Activated CD4-positive, CD25-positive, alpha-beta regulatory T cell treated with anti-CD3 and anti-CD28 coated beads, Interleukin-2, amount 50 U/mL, for 24 hours (primary cell): ENCODE data around the gene RPS6KC1.
"Not testable (repeated sequence)": the region's sequence is repeated elsewhere in the genome, so short reads cannot be mapped to it uniquely, and the experiment has no call there.

Experiments used
- ATAC-seq, 2 donors: fragments of 150-1000 bp; cut with Tn5 transposase; one replicate each; pipeline ENCODE4 v1.10.0; 2021; ENCODE audit warnings: mild to moderate bottlenecking in 1 of 2, moderate library complexity in 1 of 2

Gene RPS6KC1

DNA sequence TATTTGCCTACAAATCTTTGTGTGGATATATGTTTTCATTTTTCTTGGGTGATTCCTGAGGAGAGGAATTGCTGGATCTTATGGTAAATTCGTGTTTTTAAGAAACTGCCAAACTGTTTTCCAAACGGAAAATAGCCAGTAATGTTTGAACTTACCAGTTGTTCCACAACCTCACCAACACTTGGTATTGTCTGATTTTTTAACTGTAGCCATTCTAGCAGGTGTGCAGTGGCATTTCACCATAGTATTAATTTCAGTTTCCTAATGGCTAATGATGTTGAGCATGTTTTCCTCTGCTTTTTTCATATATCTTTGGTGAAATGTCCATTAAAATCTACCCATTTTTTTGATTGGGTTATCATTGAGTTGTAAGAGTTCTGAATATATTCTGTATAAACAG lies 56.6 kb downstream of the RPS6KC1 start:
- ATAC-seq = no peak

DNA sequence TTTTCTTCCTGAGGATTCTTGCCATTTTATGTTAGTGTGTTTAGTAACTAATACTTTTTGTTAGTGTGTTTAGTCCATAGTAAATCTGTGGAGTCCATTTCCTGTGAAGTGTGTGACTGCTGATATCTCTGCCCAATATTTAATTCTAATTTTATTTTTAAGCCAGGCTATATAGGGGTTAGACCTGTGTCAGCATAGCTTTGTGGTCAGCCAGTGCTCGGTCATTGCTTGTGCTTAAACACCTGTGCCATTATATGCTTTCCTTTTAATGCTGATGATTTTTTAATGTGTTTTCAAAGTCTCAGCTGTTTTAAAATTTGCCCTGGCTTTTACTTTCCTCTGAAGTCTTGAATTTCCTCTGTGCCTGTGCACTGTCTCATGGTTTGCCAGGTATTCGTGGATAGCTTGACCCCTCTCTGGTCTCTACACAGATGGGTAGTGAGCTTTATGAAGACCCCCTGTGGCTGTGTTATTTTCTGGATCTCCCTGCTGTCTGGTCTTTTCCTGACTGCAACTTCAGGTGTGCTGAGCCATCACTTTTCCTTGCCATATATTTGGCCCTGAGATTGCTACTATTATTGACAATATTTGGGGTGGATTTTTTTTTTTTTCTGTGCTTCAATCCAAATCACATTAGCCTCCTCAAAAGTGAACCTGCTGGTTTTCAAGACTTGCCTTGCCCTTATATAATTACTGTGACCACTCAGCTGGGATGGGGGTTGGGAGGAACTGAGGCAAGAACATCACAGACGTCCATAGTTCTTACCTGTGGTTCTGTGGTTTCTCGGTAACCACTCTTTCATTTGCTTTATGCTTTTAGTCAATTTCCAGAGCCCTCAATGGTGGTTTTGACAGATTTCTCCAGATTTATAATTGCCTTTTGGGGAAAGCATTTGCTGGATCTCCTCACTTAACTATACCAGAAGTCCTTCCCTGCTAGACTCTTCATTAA lies 59.6 kb downstream of the RPS6KC1 start:
- ATAC-seq = no peak

DNA sequence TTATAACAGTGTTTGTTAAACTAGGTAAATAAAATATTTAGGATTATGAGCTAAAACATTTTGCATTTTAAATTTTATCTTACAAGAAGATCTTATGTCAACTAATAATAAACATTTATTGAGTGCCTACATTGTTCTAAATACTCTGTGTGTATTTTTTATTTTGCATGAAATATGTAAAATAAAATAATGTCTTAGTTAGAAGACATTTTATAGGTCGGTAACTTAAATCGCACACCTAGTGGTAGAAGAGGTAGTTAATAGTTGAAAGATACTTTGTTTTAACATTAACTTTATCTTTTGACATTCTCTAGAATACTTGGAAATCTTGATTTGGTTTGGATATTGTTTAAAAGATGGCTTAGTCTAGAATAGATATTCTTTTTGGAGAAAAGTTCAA lies 60.5 kb downstream of the RPS6KC1 start:
- ATAC-seq = no peak

DNA sequence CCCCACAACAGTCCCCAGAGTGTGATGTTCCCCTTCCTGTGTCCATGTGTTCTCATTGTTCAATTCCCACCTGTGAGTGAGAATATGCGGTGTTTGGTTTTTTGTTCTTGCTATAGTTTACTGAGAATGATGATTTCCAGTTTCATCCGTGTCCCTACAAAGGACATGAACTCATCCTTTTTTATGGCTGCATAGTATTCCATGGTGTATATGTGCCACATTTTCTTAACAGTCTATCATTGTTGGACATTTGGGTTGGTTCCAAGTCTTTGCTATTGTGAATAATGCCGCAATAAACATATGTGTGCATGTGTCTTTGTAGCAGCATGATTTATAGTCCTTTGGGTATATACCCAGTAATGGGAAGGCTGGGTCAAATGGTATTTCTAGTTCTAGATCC lies 61.7 kb downstream of the RPS6KC1 start:
- not testable (repeated sequence) for ATAC-seq

DNA sequence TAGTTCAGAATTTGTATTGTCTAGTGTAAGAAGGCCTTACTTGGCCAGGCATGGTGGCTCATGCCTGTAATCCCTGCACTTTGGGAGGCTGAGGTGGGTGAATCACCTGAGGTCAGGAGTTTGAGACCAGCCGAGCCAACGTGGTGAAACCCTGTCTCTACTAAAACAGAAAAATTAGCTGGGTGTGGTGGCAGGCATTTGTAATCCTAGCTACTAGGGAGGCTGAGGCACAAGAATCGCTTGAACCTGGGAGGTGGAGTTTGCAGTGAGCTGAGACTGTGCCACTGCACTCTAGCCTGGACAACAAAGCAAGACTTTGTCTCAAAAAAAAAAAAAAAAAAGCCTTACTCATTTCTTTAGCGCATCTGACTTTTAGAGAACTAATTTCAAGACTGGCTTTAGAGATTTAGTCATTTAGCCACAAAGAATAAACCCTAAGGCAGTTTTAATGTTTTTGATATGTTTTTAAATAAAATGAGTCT lies 66.7 kb downstream of the RPS6KC1 start:
- ATAC-seq = peak; percentile 21 to 68

DNA sequence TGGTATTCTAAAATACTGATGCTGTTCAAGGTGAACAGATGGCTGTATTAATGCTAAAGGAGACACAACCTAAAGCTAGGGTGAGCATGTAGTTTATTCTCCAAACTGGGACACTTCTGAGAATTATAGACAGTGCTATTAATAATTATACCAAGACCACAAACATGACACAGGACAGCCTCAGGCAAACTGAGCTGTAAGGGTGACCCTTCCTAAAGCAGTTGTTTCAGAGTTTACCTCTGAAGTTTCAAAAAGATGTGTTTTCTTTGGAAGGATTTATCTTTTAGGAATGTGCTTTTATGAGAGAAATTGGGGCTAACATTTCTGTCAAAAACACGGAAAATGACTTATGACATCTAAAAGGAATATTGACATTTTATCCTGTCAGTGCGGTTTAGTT lies 68.8 kb downstream of the RPS6KC1 start:
- ATAC-seq = no peak

DNA sequence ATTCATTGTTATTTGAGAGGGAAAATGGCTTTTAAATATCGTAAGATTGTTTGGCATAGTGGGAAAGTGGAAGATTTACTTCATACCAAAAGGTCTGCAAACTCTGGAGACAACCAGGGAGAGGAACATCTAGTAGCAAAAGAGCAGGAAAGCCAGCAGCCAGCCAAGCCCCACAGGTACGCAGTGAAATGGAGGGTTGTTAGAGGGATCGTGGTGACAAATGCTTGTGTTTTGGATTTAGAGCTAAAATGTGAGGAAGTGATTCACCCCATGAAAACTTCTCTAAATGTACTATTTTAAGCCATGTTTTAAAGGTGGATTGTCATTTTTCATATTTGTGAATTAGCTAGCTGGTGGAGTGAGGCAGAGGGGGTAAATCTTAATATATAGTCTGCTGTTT lies 69.3 kb downstream of the RPS6KC1 start:
- ATAC-seq = no peak

DNA sequence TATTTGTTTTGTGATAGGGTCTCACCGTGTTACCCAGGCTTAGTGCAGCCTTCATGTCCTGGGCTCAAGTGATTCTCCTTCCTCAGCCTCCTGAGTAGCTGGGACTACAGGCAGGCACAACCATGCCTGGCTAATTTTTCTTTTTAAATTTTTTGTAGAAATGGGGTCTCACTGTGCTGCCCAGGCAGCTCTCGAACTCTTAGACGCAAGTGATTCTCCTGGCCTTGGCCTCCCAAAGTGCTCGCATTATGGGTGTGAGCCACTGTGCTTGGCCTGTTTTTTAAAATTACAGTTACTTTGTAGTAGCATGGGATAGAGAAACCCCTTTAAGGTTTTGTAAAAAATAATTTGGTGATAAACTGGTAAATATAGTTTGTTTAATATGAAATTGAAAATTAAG lies 69.9 kb downstream of the RPS6KC1 start:
- ATAC-seq = no peak

DNA sequence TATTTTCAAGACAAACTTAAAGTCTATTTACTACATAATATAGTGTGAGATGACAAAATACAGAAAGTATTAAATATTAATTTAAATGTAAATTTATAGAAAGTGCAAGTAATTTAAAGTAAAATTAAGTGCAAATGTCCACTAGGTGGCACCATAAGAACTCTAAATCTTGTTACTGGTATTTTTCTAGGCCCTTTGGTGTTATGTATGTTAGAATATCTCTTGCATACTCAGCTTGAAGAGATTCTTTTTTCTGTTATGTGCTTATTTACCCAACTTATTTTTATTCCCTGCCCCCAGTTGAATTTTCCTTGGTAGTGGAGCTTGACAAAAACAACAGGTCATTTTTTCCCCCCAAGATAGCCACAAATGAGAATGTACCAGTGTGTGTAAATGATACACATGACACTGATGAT lies 71.5 kb downstream of the RPS6KC1 start:
- no peak for ATAC-seq

DNA sequence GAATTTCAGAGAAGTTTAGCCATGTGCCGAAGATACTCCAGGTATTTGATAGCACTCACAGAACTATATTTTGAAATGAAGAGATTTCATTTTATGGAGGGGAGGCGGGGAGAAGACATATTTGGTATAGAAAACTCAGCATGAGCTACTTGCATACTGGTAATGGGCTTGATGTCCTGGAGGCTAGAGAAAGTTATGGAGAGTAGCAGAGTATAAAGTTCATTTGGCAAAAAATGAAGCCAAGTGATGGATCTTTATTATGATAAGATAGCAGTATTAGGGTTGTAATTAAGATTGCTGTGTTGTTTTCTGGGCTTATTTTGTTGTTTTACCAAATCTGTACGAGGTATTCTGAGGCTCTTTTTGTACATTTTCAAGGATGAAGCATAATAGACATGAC lies 72.0 kb downstream of the RPS6KC1 start:
- no peak for ATAC-seq

DNA sequence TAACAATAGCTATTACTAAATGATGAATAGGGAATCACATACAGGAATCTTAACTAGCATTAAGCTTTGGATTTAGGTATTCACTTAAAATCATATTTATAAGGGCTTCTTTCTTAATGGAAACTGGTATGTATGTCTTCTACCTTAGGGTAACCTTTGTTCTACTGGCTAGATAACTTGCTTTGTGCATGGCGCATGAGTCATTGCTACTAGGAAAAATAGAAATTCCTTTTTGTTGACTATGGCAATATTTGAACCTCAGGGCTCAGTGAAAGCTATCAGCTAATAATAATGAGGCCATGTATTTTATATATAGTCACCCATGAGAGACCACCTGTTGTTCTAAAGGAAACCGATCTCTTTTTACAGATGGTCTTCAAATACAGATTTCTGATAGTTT lies 72.5 kb downstream of the RPS6KC1 start:
- ATAC-seq = no peak

DNA sequence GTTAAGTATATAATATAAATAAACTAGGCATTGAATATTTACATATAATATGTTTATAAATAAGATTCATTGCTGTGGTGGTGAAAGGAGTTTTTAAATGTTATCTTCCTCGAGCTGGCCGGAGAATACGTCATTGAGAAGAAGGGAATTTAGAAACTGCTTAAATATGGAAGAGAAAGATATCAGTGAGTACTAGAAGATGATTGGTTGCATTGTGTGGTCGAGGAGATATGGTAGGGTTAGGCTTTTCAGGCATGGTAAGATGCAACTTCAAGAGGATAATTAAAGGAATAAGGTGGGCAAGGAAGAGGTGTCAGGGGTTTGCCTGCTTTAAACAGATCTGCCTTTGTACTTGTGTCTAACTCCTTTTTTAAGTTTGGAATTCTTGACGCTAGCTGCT lies 73.5 kb downstream of the RPS6KC1 start:
- ATAC-seq = no peak

DNA sequence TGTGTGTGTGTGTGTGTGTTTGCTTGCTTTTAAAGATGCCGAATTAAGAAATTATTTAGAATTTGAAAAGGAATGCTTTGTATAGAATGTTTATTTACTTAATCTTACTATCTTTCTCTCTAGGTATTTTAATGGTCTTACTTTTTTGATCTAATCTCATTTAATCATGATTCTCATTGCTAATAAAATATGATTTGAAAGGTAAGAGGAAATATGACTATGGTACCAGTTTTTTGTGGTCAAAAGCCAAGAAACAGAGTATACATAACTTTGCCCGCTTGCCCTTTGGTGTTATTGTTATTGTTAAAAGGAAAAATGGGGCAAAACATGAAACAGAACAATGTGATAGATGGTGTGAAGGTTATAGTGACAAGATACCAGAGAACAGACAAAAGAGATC lies 74.6 kb downstream of the RPS6KC1 start:
- ATAC-seq = no peak

DNA sequence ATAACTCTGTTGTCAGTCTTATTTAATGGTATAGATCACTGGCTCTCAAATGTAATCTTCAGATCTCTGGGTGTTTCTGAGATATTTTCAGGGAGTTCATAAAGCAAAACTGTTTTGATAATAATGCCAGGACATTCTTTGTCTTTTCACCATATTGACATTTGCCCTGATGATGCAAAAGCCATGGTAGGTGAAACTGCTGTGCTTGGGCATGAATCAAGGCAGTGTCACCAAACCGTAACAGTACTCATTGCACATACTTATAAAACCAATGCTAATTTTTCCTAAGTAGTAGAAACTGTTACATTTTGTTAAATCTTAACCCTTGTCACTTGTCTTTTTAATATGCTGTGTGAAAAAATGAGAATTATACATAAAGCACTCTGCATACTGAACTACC lies 76.0 kb downstream of the RPS6KC1 start:
- ATAC-seq = no peak

DNA sequence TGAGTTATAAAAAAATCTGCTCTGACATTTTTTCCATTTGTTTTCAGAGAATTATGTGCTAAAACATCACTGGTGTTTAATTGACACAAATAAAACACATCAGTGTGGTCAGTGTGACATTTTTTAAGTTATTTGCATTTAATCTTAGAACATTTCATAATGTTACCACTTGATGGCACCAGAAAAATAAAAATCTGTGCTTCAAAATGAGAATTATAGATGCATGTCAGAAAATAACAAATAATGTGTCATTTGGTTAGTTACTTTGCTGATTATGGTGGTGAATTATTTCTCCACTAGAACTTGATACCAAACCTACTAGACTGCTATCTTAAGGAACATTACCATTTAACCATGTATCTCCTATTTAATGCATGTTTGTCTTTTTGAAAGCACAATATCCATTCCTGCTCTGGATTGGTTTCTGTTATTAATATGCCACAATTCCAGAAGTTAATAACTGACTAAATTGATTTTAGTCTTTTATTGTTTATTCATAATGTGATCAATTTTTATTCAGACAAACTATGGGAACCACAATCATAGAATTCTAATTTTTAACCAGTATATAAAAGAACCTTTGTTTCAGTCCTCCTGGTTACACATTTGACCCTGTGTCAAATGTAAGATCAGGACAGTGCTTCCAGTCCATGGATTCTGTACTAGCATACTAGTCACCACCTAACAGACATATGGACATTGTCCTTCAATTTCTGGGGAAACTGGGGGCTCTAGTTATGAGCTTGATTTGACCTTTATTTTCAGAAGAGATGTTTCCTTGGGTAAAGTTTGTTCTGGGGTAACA lies 81.0 kb downstream of the RPS6KC1 start:
- no peak for ATAC-seq

DNA sequence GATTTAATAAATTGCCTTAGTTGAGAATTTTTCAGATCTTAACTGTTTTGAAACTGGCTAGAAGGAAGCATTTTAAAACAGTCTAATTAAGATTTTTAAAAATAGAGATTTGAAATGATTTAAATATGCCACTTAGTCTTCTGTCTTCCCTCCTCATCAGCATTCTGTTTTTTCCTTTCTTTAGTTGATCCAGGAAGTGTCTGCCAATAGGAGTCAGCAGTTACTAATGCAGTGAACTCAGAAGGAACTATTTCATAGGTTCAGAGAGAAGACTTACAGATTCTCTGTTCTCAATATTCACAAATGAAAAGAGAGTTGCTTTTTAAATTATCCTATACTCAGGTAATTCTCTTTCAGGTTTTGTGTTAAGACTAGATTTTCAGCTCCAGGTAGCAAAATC lies 84.5 kb downstream of the RPS6KC1 start:
- no peak for ATAC-seq

DNA sequence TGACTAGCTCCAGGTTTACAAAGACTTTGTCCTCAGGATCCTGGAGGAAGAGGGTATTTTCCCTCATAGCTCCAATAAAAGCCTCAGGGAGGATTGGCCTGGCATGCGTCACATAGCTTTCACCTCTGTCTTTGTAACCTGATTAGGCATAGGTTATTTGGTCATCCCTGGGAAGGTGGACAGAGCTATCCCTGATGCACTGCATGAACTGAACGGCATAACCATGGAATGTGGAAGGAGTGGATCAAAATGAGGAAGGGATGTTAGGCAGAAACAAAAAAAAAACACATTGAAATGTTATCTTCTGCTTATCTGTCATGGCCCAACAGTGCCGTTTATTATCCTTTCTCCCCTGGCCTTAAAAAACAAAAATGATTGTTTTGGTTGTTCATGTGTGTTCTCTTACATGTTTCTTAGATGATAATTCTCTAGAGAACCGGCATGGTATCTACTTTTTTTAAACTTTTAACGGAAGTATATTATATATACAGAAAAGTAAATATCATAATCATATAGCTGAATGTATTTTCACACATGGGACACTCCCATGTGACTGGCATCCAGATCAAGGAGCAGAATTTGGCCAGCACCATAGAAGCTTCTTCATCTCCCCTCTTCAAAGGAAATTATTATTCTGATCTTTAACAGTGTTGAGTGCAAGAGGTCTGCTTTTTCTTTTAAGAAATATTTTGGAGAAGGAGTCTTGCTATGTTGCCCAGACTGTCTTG lies 85.3 kb downstream of the RPS6KC1 start:
- ATAC-seq = no peak

DNA sequence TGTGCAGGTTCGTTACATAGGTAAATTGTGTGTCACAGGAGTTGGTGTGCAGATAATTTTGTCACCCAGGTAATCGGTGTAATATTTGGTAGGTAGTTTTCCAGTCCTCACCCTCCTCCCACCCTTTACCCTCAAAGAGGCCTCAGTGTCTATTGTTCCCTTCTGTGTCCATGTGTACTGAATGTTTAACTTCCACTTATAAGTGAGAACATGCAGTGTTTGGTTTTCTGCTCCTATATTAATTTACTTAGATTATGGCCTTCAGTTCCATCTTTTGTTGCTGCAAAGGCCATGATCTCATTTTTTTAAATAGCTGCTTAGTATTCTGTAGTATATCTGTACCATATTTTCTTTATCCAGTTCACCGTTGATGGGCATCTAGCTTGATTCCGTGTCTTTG lies 87.3 kb downstream of the RPS6KC1 start:
- ATAC-seq = no peak

DNA sequence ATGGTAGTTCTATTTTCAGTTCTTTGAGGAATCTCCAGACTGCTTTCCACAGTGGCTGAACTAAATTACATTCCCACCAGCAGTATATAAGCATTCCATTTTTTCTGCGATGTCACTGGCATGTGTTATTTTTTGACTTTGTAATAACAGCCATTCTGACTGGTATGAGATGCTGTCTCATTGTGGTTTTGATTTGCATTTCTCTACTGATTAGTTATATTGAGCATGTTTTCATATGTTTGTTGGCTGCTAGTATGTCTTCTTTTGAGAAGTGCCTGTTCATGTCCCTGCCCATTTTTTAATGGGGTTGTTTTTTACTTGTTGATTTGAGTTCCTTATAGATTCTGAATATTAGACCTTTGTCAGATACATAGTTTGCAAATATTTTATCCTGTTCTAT lies 87.9 kb downstream of the RPS6KC1 start:
- peak in 1 of 2 donors; percentile 48 for ATAC-seq

DNA sequence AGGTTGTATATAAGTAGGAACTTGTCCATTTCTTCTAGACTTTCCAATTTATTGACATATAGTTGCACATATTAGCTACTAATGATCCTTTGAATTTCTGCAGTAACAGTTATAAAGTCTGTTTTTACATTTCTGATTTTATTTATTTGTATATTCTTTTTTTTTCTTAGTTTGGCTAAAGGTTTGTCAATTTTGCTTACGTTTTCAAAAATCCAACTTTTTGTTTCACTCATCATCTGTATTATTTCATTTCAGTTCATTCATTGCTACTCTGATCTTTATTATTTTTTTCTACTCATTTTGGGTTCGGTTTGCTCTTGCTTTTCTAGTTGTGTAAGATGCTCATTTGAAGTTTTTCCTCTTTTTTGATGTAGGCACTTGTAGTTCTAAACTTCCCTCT lies 97.9 kb downstream of the RPS6KC1 start:
- no peak for ATAC-seq

DNA sequence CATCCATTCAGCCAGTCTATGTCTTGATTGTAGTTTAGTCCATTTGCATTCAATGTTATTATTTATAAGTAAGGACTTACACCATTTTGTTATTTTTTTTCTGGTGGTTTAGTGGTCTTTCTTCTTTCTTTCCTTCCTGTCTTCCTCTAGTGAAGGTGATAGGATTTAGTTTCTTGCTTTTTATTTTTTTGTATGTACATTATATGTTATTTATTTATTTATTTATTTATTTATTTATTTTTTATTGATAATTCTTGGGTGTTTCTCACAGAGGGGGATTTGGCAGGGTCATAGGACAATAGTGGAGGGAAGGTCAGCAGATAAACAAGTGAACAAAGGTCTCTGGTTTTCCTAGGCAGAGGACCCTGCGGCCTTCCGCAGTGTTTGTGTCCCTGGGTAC lies 99.0 kb downstream of the RPS6KC1 start:
- ATAC-seq = not testable (repeated sequence)

DNA sequence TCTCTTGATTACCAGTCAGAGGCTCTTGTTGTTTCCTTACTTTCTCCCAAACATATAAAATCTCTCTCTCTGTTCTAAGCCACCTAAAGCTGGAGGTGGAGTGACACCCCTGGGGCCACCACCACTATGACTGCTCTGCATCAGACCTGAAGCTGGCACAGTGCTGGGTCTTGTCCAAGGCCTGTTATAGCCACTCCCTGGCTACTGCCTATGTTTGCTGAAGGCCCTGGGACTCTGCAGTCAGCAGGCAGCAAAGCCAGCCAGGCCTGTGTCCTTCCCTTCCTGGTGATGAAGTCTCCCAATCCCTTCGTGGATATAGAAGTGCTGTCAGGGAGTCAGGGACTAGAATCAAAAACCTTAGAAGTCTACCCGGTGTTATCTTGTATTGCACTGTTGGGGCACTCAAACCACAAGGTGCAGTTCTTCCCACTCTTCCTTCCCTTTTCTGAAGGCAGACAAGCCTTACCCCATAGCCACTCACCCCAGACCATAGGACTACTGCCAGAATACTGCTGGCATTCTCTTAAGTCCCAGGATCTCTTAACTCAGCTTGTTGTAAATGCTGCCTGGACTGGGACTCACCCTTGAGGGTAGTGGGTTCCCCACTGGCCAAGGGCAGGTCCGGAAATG lies 103.1 kb downstream of the RPS6KC1 start:
- ATAC-seq = no peak

DNA sequence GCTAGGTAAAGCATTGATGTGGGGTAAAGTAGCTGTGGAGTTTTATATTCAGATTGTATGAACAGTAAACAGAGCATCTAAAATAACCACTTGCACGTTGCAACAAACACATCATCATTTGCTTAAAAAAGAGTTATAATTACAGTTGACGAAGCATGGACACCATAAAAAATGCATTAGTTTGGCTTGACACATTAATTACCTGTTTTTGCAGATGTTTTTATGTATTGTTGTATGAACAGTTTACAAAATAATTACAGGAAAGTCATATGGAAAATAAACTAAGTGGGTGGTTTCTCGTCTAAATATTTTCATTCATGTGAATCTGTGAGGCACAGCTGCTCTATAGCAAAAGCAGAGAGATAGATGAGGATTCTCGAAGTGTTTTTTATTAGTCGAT lies 108.3 kb downstream of the RPS6KC1 start:
- no peak for ATAC-seq
